Heart left ventricle (tissue), 13 donors: ENCODE data around the gene ZNF674.

Experiments
- POLR2A ChIP-seq, 2 donors: fragments of 450-650 bp; IDR thresholded peaks; one replicate each; pipeline ENCODE4 v1.6.1; 2017; ENCODE audit warnings: antibody characterized with exemption in 2 of 2, mild to moderate bottlenecking in 2 of 2, moderate library complexity in 2 of 2
- TF ChIP-seq, protein P1 (sequence below), 12 donors: fragments of 200-600 bp; sonication (generic) in 4 of 12; IDR thresholded peaks; one replicate each; pipeline versions ENCODE4 v1.5.0 to v1.8.0; 2018 to 2022; ENCODE audit warnings: antibody characterized with exemption in 12 of 12, mild to moderate bottlenecking in 5 of 12
- donor health status: ischemic (EF 13 %, LVEDD 7.1; RV severe dilation, severe dysfunction).
- donor health status: DM: no; HTN: yes; CAD: no.
- donor health status: DM: no; HTN: no; CAD: no.
- donor health status: ischemic (EF 25% LVEDD 6.9; RV normal size, moderate dysfunction).
- donor health status: ischemic (EF 25% LVEDD 5.7; RV mildly dilated, moderate dysfunction).
- donor health status: ischemic (EF 35%, LVEDD 5.7; RV mildly dilated, moderate dysfunction).
- donor health status: nonischemic (EF 11% LVEDD 7.7; RV severe dilation, severe dysfunction).
- donor health status: DM: yes; HTN: yes; CAD: no.
- donor health status: PGD.
- donor health status: ischemic (EF 29% LVEDD 5.4; RV normal size, mild dysfunction).
- donor health status: nonischemic (EF 23%, LVEDD 6.1; RV moderate dilation, normal function).

DNA sequence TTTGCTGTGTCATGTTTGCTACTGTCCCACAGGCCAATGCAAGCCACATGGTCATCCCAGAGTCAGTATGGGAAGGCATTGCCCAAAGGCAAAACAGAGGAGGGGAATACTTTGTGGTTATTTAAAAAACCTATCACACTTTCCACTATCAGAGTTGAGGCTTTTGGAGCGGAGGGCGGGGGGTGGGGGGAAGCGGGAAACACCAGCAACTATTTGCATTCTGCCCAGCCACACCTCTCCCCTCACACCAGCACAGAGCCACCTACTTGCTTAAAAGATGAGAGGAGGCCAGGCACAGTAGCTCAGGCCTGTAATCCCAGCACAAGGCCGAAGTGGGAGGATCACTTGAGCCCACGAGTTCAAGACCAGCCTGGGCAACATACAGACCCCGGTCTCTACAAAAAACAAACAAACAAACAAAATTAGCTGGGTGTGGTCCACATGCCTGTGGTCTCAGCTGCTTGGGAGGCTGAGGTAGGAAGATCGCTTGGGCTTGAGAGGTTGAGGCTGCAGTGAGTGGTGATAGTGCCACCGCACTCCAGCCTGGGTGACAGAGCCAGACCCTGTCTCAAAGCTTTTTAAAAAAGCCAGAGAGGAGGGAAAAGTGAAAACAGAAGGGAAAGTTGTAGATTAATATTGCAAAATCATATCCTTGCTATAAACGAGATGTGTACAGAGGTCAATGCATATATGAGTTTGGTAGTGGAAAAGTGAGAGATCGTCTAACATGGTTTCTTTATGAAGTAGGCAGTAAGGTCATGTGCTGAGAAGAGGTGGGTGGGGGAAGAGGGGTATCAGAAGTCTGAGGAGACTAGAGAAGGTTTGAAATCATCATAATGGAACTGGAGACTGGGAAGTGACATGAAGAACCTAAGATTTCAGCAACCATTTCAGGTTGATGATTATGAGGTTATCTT lies 26.5 kb upstream of the ZNF674 start:
- TF ChIP-seq, protein P1, sequence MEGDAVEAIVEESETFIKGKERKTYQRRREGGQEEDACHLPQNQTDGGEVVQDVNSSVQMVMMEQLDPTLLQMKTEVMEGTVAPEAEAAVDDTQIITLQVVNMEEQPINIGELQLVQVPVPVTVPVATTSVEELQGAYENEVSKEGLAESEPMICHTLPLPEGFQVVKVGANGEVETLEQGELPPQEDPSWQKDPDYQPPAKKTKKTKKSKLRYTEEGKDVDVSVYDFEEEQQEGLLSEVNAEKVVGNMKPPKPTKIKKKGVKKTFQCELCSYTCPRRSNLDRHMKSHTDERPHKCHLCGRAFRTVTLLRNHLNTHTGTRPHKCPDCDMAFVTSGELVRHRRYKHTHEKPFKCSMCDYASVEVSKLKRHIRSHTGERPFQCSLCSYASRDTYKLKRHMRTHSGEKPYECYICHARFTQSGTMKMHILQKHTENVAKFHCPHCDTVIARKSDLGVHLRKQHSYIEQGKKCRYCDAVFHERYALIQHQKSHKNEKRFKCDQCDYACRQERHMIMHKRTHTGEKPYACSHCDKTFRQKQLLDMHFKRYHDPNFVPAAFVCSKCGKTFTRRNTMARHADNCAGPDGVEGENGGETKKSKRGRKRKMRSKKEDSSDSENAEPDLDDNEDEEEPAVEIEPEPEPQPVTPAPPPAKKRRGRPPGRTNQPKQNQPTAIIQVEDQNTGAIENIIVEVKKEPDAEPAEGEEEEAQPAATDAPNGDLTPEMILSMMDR (IDR thresholded peaks at IDR 0.05) = no peak
- no peak for TF ChIP-seq POLR2A (IDR thresholded peaks at IDR 0.05)
